IMR-90 (cell line): ENCODE measurements around the gene DCLK1. TPM values are rescaled to one million over a fixed set of nuclear protein-coding genes. Genes with fewer than 3 reads are reported as not detected.

ENCODE experiments used
- ATAC-seq: fragments of 200-7000 bp; cut with Tn5 transposase; 2 replicates; pipeline ENCODE4 v1.9.1; 2020; ENCODE audit warnings: low read depth, mild to moderate bottlenecking, moderate library complexity
- BruUV-seq: library from RNA; stranded (reverse); fragments of 400-500 nt; replicated peaks from 2 replicates; lab custom pipeline; 2021; lab: Mats Ljungman, UMichigan
- CTCF ChIA-PET: fragments of 300-600 bp; formaldehyde crosslinking; extraction: SDS; loops from one replicate; lab custom pipeline; 2021; ENCODE audit warnings: antibody characterized with exemption; lab: Yijun Ruan, JAX
- POLR2A ChIA-PET: fragments of 300-600 bp; sonication (Branson Sonifier 250); formaldehyde crosslinking; loops from one replicate; lab custom pipeline; 2022; ENCODE audit warnings: antibody characterized with exemption; ENCODE audit not compliant: unreplicated experiment; lab: Charles Lee
- DNase-seq: peaks from one replicate; pipeline ENCODE4 v3.0.0; 2013
- H2AFZ ChIP-seq: replicated peaks from 2 replicates; pipeline ENCODE3; 2013; ENCODE audit warnings: low read length, mild to moderate bottlenecking; ENCODE audit not compliant: poor library complexity
- H2AK5ac ChIP-seq: 2 replicates; pipeline ENCODE4 v1.6.1; 2013; ENCODE audit warnings: low read depth, low read length, inconsistent platforms
- H2AK9ac ChIP-seq: replicated peaks from 2 replicates; pipeline ENCODE3; 2013; ENCODE audit warnings: mild to moderate bottlenecking, low read depth, low read length, moderate library complexity; ENCODE audit not compliant: poor library complexity
- H2BK120ac ChIP-seq: 2 replicates; pipeline ENCODE4 v1.6.1; 2013; ENCODE audit warnings: low read depth, low read length, inconsistent platforms
- H2BK15ac ChIP-seq: 3 replicates; pipeline ENCODE4 v1.6.1; 2013; ENCODE audit warnings: low read depth, low read length, inconsistent platforms
- H2BK20ac ChIP-seq: 2 replicates; pipeline ENCODE4 v1.6.1; 2013; ENCODE audit warnings: low read depth, mild to moderate bottlenecking, inconsistent platforms, low read length, moderate library complexity
- H2BK5ac ChIP-seq: 2 replicates; pipeline ENCODE4 v1.6.1; 2013; ENCODE audit warnings: mild to moderate bottlenecking, low read depth, low read length, inconsistent platforms; ENCODE audit not compliant: poor library complexity, severe bottlenecking
- H3K14ac ChIP-seq: replicated peaks from 2 replicates; pipeline ENCODE4 v1.6.1; 2013; ENCODE audit warnings: low read depth, low read length, inconsistent platforms
- H3K18ac ChIP-seq: 2 replicates; pipeline ENCODE4 v1.6.1; 2013; ENCODE audit warnings: low read depth, low read length, control low read depth
- H3K23ac ChIP-seq: 2 replicates; pipeline ENCODE4 v1.6.1; 2013; ENCODE audit warnings: low read depth, low read length, inconsistent platforms
- H3K27ac ChIP-seq: 2 replicates; pipeline ENCODE4 v1.5.1; 2013; ENCODE audit warnings: mild to moderate bottlenecking, control low read depth, low read length; ENCODE audit not compliant: insufficient read depth
- H3K27me3 ChIP-seq: 2 replicates; pipeline ENCODE4 v1.6.1; 2013; ENCODE audit warnings: low read length; ENCODE audit not compliant: control insufficient read depth, insufficient read depth
- H3K36me3 ChIP-seq: 2 replicates; pipeline ENCODE4 v1.6.1; 2013; ENCODE audit warnings: low read length, mixed read lengths; ENCODE audit not compliant: control insufficient read depth, insufficient read depth
- H3K4ac ChIP-seq: 2 replicates; pipeline ENCODE4 v1.6.1; 2013; ENCODE audit warnings: low read depth, low read length, inconsistent platforms
- H3K4me1 ChIP-seq: 2 replicates; pipeline ENCODE4 v1.6.1; 2013; ENCODE audit warnings: low read length, mixed read lengths; ENCODE audit not compliant: control insufficient read depth, insufficient read depth
- H3K4me2 ChIP-seq: 2 replicates; pipeline ENCODE4 v1.6.1; 2013; ENCODE audit warnings: low read depth, mild to moderate bottlenecking, control low read depth, low read length, moderate library complexity
- H3K4me3 ChIP-seq: 2 replicates; pipeline ENCODE4 v1.5.1; 2013; ENCODE audit warnings: low read depth, mild to moderate bottlenecking, control low read depth, low read length, moderate library complexity; ENCODE audit not compliant: insufficient read depth
- H3K56ac ChIP-seq: 2 replicates; pipeline ENCODE4 v1.6.1; 2013; ENCODE audit warnings: low read length, inconsistent platforms; ENCODE audit not compliant: insufficient read depth; ENCODE audit errors: extremely low read depth
- H3K79me1 ChIP-seq, 2 experiments: 2 replicates each; pipeline ENCODE4 v1.6.1; 2013; ENCODE audit warnings: low read length in 2 of 2, inconsistent platforms in 1 of 2, low read depth in 1 of 2
- H3K9ac ChIP-seq: 2 replicates; pipeline ENCODE4 v1.6.1; 2013; ENCODE audit warnings: low read depth, low read length, control low read depth
- H3K9me1 ChIP-seq: 2 replicates; pipeline ENCODE4 v1.6.1; 2013; ENCODE audit warnings: low read length, inconsistent platforms; ENCODE audit not compliant: insufficient read depth
- H3K9me3 ChIP-seq: 2 replicates; pipeline ENCODE4 v1.6.1; 2013; ENCODE audit warnings: low read length; ENCODE audit not compliant: control insufficient read depth, insufficient read depth
- H4K20me1 ChIP-seq: 2 replicates; pipeline ENCODE4 v1.6.1; 2013; ENCODE audit warnings: low read length, inconsistent platforms; ENCODE audit not compliant: insufficient read depth
- H4K5ac ChIP-seq: 2 replicates; pipeline ENCODE4 v1.6.1; 2013; ENCODE audit warnings: mild to moderate bottlenecking, low read depth, low read length, control low read depth
- H4K8ac ChIP-seq, 2 experiments: 2 replicates each; pipeline ENCODE4 v1.6.1; 2013; ENCODE audit warnings: low read depth in 2 of 2, low read length in 2 of 2, control low read depth in 1 of 2, inconsistent platforms in 1 of 2
- H4K91ac ChIP-seq: 2 replicates; pipeline ENCODE4 v1.6.1; 2013; ENCODE audit warnings: low read depth, low read length, inconsistent platforms; ENCODE audit not compliant: insufficient read depth
- BHLHE40 ChIP-seq: fragments of 150-350 bp; IDR thresholded peaks from 2 replicates; pipeline ENCODE4 v1.6.1; 2016; ENCODE audit warnings: mild to moderate bottlenecking, low read depth, low read length
- CHD1 ChIP-seq: IDR thresholded peaks from 2 replicates; pipeline ENCODE4 v1.6.1; 2012; ENCODE audit warnings: low read depth, low read length, improper control_type of control experiment
- ELK1 ChIP-seq: fragments of 150-350 bp; IDR thresholded peaks from 2 replicates; pipeline ENCODE4 v1.6.1; 2016; ENCODE audit warnings: low read depth, mild to moderate bottlenecking, low read length, moderate library complexity, borderline replicate concordance
- MXI1 ChIP-seq: IDR thresholded peaks from 2 replicates; pipeline ENCODE4 v1.6.1; 2012; ENCODE audit warnings: low read depth, mild to moderate bottlenecking, low read length, moderate library complexity, borderline replicate concordance
- NFE2L2 ChIP-seq: fragments of 150-350 bp; IDR thresholded peaks from 2 replicates; pipeline ENCODE4 v1.6.1; 2016; ENCODE audit warnings: low read depth, mild to moderate bottlenecking, low read length
- POLR2A ChIP-seq: IDR thresholded peaks from 2 replicates; pipeline ENCODE4 v1.6.1; 2012; ENCODE audit warnings: mild to moderate bottlenecking, low read depth, low read length
- RCOR1 ChIP-seq: IDR thresholded peaks from 2 replicates; pipeline ENCODE4 v1.6.1; 2012; ENCODE audit warnings: mild to moderate bottlenecking, low read length, improper control_type of control experiment; ENCODE audit not compliant: insufficient replicate concordance
- RFX5 ChIP-seq: IDR thresholded peaks from 2 replicates; pipeline ENCODE4 v1.8.0; 2012; ENCODE audit warnings: low read depth, mild to moderate bottlenecking, low read length, moderate library complexity
- SMC3 ChIP-seq: fragments of 150-350 bp; IDR thresholded peaks from 2 replicates; pipeline ENCODE4 v1.6.1; 2016; ENCODE audit warnings: low read depth, mild to moderate bottlenecking, antibody characterized with exemption, low read length, moderate library complexity
- WGBS, 2 experiments: methylation state at CpG; one replicate each; pipeline versions ENCODE4 v1.1.5 to v1.1.7; 2013; ENCODE audit warnings: missing lambda C conversion rate in 2 of 2; ENCODE audit not compliant: insufficient read length in 1 of 2; ENCODE audit errors: extremely low coverage in 2 of 2; 5-methylcytosine and 5-hydroxymethylcytosine counted together
- dilution Hi-C: fragments of 300-500 bp; cut with HindIII; formaldehyde crosslinking; loops from one replicate; pipeline ENCODE4 v1.14.3; 2018; ENCODE audit warnings: low sequenced_read_pairs; ENCODE audit not compliant: unreplicated experiment
- in situ Hi-C: fragments of 300-500 bp; cut with MboI; formaldehyde crosslinking; loops from 3 replicates; pipeline ENCODE4 v1.14.3; 2019; ENCODE audit warnings: low sequenced_read_pairs, inconsistent platforms, mixed read lengths
- intact Hi-C: fragments of 100-400 bp; cut with micrococcal nuclease; formaldehyde crosslinking; loops from 2 replicates; pipeline ENCODE4 v1.10.0; 2022
- polyA plus RNA-seq, 3 experiments: library from polyadenylated mRNA; depleted of rRNA; stranded (reverse); fragments of >200 nt; gene quantifications; 2 replicates each; pipeline ENCODE4 v1.2.3, GENCODE V29; 2012; ENCODE audit warnings: low replicate concordance in 1 of 3
- total RNA-seq: library from RNA; depleted of rRNA; stranded (reverse); fragments of >200 nt; gene quantifications from 2 replicates; pipeline ENCODE4 v1.2.3, GENCODE V29; 2012

Gene DCLK1
- total and polyA plus RNA-seq, 2 of the 4 experiments (the other 2 are of a cell fraction), result under 0.01 to 0.02 TPM

DNA sequence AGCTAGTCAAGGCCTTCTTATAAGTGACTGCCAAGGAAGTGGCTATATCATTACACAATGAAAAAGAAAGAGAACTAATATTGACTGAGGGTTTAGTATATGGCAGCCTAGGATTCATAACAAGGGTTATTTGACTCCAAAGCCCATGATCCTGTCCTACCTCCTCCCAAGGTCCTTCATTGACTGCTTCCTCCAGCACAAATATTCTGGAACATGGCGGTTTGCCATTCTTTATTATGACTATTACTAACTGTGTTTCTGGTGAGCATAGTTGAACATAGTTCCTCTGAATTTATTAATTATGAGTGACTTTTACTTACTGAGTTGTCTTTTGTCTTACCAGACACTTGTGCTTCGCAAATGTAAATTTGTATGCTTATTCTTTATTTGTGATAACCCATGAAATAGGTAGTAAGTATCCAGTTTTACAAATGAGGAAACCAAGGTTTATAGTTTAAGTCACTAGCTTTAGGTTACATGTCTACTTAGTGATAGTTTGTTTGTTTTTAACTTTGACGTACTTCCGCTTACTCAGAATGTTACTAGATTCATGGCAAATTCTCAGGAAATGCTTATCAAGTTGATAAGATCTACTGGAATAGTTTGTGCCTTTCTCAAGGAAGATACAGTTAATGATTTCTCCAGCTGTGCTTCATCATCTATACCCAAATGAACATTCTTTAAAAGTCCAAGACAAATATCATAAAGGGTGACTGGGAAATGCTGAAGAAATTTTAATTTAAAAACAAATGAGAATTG, 15.5 kb upstream of the DCLK1 start:
- ATAC-seq (no peak), DNase-seq (no peak)
- H2AK9ac ChIP-seq, result no peak overlapping the region
- 0 out of 2 replicates have a peak, but pooled peaks cover 1% of the 10 kb centered on the region for H3K9me3 ChIP-seq
- H3K27ac ChIP-seq, result no peak overlapping the region
- H4K5ac ChIP-seq, result no peak overlapping the region
- H3K79me1 ChIP-seq, result no peaks in the 10 kb centered on the region
- no peak overlapping the region for H3K14ac ChIP-seq
- no peak overlapping the region for H2AFZ ChIP-seq
- POLR2A ChIA-PET, result no interaction called here
- intact Hi-C loops, result no loop called here
- no peak overlapping the region for H3K4me2 ChIP-seq
- H3K56ac ChIP-seq, result no peak overlapping the region
- H3K4ac ChIP-seq, result no peak overlapping the region
- H3K27me3 ChIP-seq, result no peaks in the 10 kb centered on the region
- no peak overlapping the region for H2BK120ac ChIP-seq
- H3K4me1 ChIP-seq, result no peaks in the 10 kb centered on the region
- no peak overlapping the region for H2AK5ac ChIP-seq
- H3K9me1 ChIP-seq, result no peaks in the 10 kb centered on the region
- no peak overlapping the region for H3K4me3 ChIP-seq
- H3K9ac ChIP-seq, result no peak overlapping the region
- H2BK20ac ChIP-seq, result no peak overlapping the region
- CTCF ChIA-PET, result no interaction called here
- H4K8ac ChIP-seq, result no peak overlapping the region
- H4K91ac ChIP-seq, result no peak overlapping the region
- no TSS peak for BruUV-seq
- TF ChIP-seq RFX5 (no peak), NFE2L2 (no peak), RCOR1 (no peak), BHLHE40 (no peak), CHD1 (no peak), SMC3 (no peak), ELK1 (no peak), MXI1 (no peak), POLR2A (no peak)
- no peak overlapping the region for H2BK5ac ChIP-seq
- in situ Hi-C loops, result no loop called here
- H3K36me3 ChIP-seq, result no peaks in the 10 kb centered on the region
- WGBS, 2 experiments, result no CpG with 5 or more reads among the region's 4 CpGs
- no peaks in the 10 kb centered on the region for H4K20me1 ChIP-seq
- no peak overlapping the region for H3K18ac ChIP-seq
- dilution Hi-C loops, result no loop called here
- no peak overlapping the region for H2BK15ac ChIP-seq
- H3K23ac ChIP-seq, result no peak overlapping the region
